SU-DHL-6 (cell line): ENCODE data around the gene SPZ1.

ENCODE experiments used
- CTCF ChIP-seq: fragments of 200-600 bp; sonication (generic); IDR thresholded peaks from one replicate; pipeline ENCODE4 v1.5.1; 2017; ENCODE audit warnings: antibody characterized with exemption, mild to moderate bottlenecking, low read length, moderate library complexity; ENCODE audit not compliant: insufficient read depth, poor library complexity, severe bottlenecking
- EZH2phosphoT487 ChIP-seq: fragments of 200-600 bp; sonication (generic), shearing (Covaris generic); conservative IDR thresholded peaks from 2 replicates; pipeline ENCODE4 v1.6.1; 2018; ENCODE audit warnings: mild to moderate bottlenecking, antibody characterized with exemption, low read length, moderate library complexity, mixed read lengths

- no peak for TF ChIP-seq CTCF
- no peak for TF ChIP-seq EZH2phosphoT487
Measured at GRCh38 chr5:80282054-80282453, 37.7 kb upstream of the SPZ1 start.
